ENCODE data around the gene MPPED1. TPM values are rescaled to one million over a fixed set of nuclear protein-coding genes. Genes with fewer than 3 reads are reported as not detected.
A peak's percentile ranks its signal among the peaks of the same experiment; 100 is the strongest.

MPPED1 gene
- total and polyA plus RNA-seq, 2 experiments from 2014 or later = 0.30 to 0.97 TPM

GRCh38 chr22:43521716-43522115 lies 109.9 kb downstream of the MPPED1 start:
- TF ChIP-seq CTCF (IDR thresholded peaks at IDR 0.05; ENCODE audit: poor library complexity) (no peak), EZH2phosphoT487 (IDR thresholded peaks at IDR 0.05; ENCODE audit: low read depth, severe bottlenecking, unreplicated experiment) (no peak), EZH2 (IDR thresholded peaks at IDR 0.05; ENCODE audit: borderline replicate concordance) (no peak)

GRCh38 chr22:43526117-43526655 lies 114.4 kb downstream of the MPPED1 start:
- no peak overlapping the region for H3K4me3 ChIP-seq
- WGBS (ENCODE audit: low lambda C conversion rate, missing lambda C conversion rate) = 95% methylated on average over 7 of the region's 7 CpGs
- H3K27me3 ChIP-seq = peaks cover 3% of the 10 kb centered on the region
- DNase-seq (ENCODE audit: low spot score) = no peak
- no peak overlapping the region for H3K4me2 ChIP-seq
- H3K79me2 ChIP-seq = no peaks in the 10 kb centered on the region
- no peaks in the 10 kb centered on the region for H3K9me3 ChIP-seq (ENCODE audit: low read depth)
- no peaks in the 10 kb centered on the region for H3K36me3 ChIP-seq (replicated peaks; ENCODE audit: insufficient read depth, low read depth)
- no peaks in the 10 kb centered on the region for H3K4me1 ChIP-seq (ENCODE audit: insufficient read depth)
- no peaks in the 10 kb centered on the region for H3K9me2 ChIP-seq (replicated peaks; ENCODE audit: insufficient read depth)
- no peak overlapping the region for H2AFZ ChIP-seq
- no peak for TF ChIP-seq EZH2phosphoT487 (IDR thresholded peaks at IDR 0.05; ENCODE audit: low read depth, severe bottlenecking, unreplicated experiment)
- TF ChIP-seq CTCF (IDR thresholded peaks at IDR 0.05; ENCODE audit: poor library complexity) = no peak
- no peak for TF ChIP-seq EZH2 (IDR thresholded peaks at IDR 0.05; ENCODE audit: borderline replicate concordance)
- H3K27ac ChIP-seq = no peak overlapping the region
- no peaks in the 10 kb centered on the region for H4K20me1 ChIP-seq (ENCODE audit: insufficient read depth, poor library complexity, severe bottlenecking)

More at GRCh38 chr22:43521716-43522115, 109.9 kb downstream of the MPPED1 start:
- Histone ChIP-seq H4K20me1 (ENCODE audit: insufficient read depth, poor library complexity, severe bottlenecking) (no peaks in the 10 kb centered on the region), H3K4me2 (no peak overlapping the region), H3K36me3 (replicated peaks; ENCODE audit: insufficient read depth, low read depth) (no peaks in the 10 kb centered on the region), H3K9me3 (ENCODE audit: low read depth) (no peaks in the 10 kb centered on the region), H3K27me3 (peaks cover 3% of the 10 kb centered on the region), H3K4me1 (ENCODE audit: insufficient read depth) (no peaks in the 10 kb centered on the region), H3K4me3 (no peak overlapping the region), H2AFZ (no peak overlapping the region), H3K79me2 (no peaks in the 10 kb centered on the region), H3K9me2 (replicated peaks; ENCODE audit: insufficient read depth) (no peaks in the 10 kb centered on the region), H3K27ac (no peak overlapping the region)
- peak; percentile 34 for DNase-seq (ENCODE audit: low spot score)
- 66% methylated on average over 6 of the region's 6 CpGs for WGBS (ENCODE audit: low lambda C conversion rate, missing lambda C conversion rate)

- no peaks in the 10 kb centered on the region for H3K36me3 ChIP-seq (replicated peaks; ENCODE audit: insufficient read depth, low read depth)
- no peak for TF ChIP-seq EZH2 (IDR thresholded peaks at IDR 0.05; ENCODE audit: borderline replicate concordance)
- TF ChIP-seq CTCF (IDR thresholded peaks at IDR 0.05; ENCODE audit: poor library complexity) = no peak
- no peak for TF ChIP-seq EZH2phosphoT487 (IDR thresholded peaks at IDR 0.05; ENCODE audit: low read depth, severe bottlenecking, unreplicated experiment)
- no peak overlapping the region for H3K4me3 ChIP-seq
- WGBS (ENCODE audit: low lambda C conversion rate, missing lambda C conversion rate) = 100% methylated on average over 5 of the region's 5 CpGs
- no peak for DNase-seq (ENCODE audit: low spot score)
- H3K4me1 ChIP-seq (ENCODE audit: insufficient read depth) = no peaks in the 10 kb centered on the region
- no peak overlapping the region for H2AFZ ChIP-seq
- H4K20me1 ChIP-seq (ENCODE audit: insufficient read depth, poor library complexity, severe bottlenecking) = no peaks in the 10 kb centered on the region
- peaks cover 3% of the 10 kb centered on the region for H3K27me3 ChIP-seq
- no peaks in the 10 kb centered on the region for H3K79me2 ChIP-seq
- H3K27ac ChIP-seq = no peak overlapping the region
- no peaks in the 10 kb centered on the region for H3K9me3 ChIP-seq (ENCODE audit: low read depth)
- no peaks in the 10 kb centered on the region for H3K9me2 ChIP-seq (replicated peaks; ENCODE audit: insufficient read depth)
- H3K4me2 ChIP-seq = no peak overlapping the region
Measured at GRCh38 chr22:43526946-43527345, 115.1 kb downstream of the MPPED1 start.

All from hepatocyte (in vitro differentiated cells).